T-helper 1 cell treated with Interleukin-12 subunit alpha and Interleukin-12 subunit beta and Interleukin-4 antibody, amounts not matched to agents 30 ng/mL and 1 ng/mL, for 36 hours (primary cell): ENCODE data around the gene ZNF664. TPM values are rescaled to one million over a fixed set of nuclear protein-coding genes. Genes with fewer than 3 reads are reported as not detected.
"Not testable (repeated sequence)": the region's sequence is repeated elsewhere in the genome, so short reads cannot be mapped to it uniquely, and the experiment has no call there.

Source experiments
- intact Hi-C: fragments of 100-400 bp; cut with micrococcal nuclease; formaldehyde crosslinking; loops from one replicate; pipeline ENCODE4 v1.15.1; 2024
- total RNA-seq: library from RNA; stranded (reverse); gene quantifications from 2 replicates; pipeline ENCODE4 v1.2.3, GENCODE V29; 2022

The ZNF664 gene
- total RNA-seq, 1 donor from 2014 or later: 53.7 TPM

GRCh38 chr12:123941000-123941399 is 32.0 kb upstream of the ZNF664 start:
- intact Hi-C loops: no loop called here

GRCh38 chr12:123941624-123942237 is 31.3 kb upstream of the ZNF664 start:
- intact Hi-C loops: no loop called here

- intact Hi-C loops: no loop called here
These were observed 30.8 kb upstream of the ZNF664 start for GRCh38 chr12:123942238-123942653.

GRCh38 chr12:123942911-123943648 is 29.9 kb upstream of the ZNF664 start:
- intact Hi-C loops: no loop called here

GRCh38 chr12:123943816-123944215 is 29.2 kb upstream of the ZNF664 start:
- intact Hi-C loops: no loop called here

- intact Hi-C loops: no loop called here
These were observed 28.3 kb upstream of the ZNF664 start for GRCh38 chr12:123944696-123945095.

- intact Hi-C loops: no loop called here
These were observed 27.5 kb upstream of the ZNF664 start for GRCh38 chr12:123945287-123946151.

- intact Hi-C loops: no loop called here
These were observed 26.9 kb upstream of the ZNF664 start for GRCh38 chr12:123946152-123946515.

- intact Hi-C loops: not testable (repeated sequence)
These were observed 26.2 kb upstream of the ZNF664 start for GRCh38 chr12:123946516-123947505.

GRCh38 chr12:123947531-123947930 is 25.5 kb upstream of the ZNF664 start:
- intact Hi-C loops: not testable (repeated sequence)

- intact Hi-C loops: no loop called here
These were observed 24.6 kb upstream of the ZNF664 start for GRCh38 chr12:123948401-123948795.

GRCh38 chr12:123948796-123949769 is 23.9 kb upstream of the ZNF664 start:
- intact Hi-C loops: no loop called here

- intact Hi-C loops: no loop called here
These were observed 23.2 kb upstream of the ZNF664 start for GRCh38 chr12:123949770-123950165.

- intact Hi-C loops: no loop called here
These were observed 22.3 kb upstream of the ZNF664 start for GRCh38 chr12:123950476-123951349.

- intact Hi-C loops: no loop called here
These were observed 21.5 kb upstream of the ZNF664 start for GRCh38 chr12:123951467-123951866.

GRCh38 chr12:123952037-123952436 is 21.0 kb upstream of the ZNF664 start:
- intact Hi-C loops: no loop called here

- intact Hi-C loops: no loop called here
These were observed 18.2 kb upstream of the ZNF664 start for GRCh38 chr12:123954647-123955350.

- intact Hi-C loops: no loop called here
These were observed 16.8 kb upstream of the ZNF664 start for GRCh38 chr12:123956249-123956648.
